GM18505 (cell line): ENCODE data around the gene PIEZO1.

Experiments
- ATAC-seq: cut with Tn5 transposase; IDR thresholded peaks from one replicate; pipeline ENCODE4 v1.9.1; 2021; ENCODE audit not compliant: unreplicated experiment
- POLR2A ChIP-seq: IDR thresholded peaks from 4 replicates; pipeline ENCODE4 v1.6.1; 2011; ENCODE audit warnings: borderline replicate concordance; ENCODE audit not compliant: insufficient read depth, insufficient read length; ENCODE audit errors: extremely low read depth

Gene PIEZO1

DNA sequence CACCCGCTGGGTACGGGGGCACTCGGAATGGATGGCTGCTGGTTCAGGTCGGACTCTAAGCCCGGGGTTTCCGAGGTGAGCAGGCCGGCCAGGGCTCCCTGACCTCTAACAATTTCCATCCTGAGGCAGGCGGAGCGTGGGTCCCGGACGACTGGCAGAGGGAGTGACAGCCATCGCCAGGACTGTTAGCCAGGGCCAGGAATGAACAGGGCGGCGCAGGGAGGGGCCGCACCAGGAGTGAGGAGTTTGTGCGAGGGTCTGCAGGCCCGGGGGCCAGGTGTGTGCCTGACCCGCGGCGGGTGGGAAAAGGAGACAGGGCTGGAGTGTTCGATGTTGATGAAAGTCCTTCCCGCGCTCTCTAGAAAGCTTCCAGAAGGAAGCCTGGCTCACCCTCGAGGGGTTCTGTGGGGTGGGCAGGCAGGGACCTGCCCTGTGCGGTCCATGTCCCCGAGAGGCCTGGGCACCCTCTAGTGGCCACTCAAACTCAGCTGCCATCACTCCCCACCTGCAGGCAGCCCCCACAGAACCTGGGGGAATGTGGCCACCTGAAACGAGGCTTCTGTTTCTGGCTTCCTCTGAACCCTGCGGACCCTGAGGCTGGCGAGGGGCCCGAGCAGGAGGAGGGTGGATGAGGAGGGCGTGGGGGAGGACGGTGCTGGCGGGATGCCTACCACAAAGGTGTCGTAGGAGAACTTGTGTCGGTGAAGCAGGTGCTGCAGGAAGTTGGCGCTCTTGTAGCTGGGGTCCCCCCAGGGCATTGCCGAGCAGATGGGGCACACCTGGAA is 87.0 kb downstream of the PIEZO1 start:
- ATAC-seq, result no peak
- TF ChIP-seq POLR2A, result no peak

DNA sequence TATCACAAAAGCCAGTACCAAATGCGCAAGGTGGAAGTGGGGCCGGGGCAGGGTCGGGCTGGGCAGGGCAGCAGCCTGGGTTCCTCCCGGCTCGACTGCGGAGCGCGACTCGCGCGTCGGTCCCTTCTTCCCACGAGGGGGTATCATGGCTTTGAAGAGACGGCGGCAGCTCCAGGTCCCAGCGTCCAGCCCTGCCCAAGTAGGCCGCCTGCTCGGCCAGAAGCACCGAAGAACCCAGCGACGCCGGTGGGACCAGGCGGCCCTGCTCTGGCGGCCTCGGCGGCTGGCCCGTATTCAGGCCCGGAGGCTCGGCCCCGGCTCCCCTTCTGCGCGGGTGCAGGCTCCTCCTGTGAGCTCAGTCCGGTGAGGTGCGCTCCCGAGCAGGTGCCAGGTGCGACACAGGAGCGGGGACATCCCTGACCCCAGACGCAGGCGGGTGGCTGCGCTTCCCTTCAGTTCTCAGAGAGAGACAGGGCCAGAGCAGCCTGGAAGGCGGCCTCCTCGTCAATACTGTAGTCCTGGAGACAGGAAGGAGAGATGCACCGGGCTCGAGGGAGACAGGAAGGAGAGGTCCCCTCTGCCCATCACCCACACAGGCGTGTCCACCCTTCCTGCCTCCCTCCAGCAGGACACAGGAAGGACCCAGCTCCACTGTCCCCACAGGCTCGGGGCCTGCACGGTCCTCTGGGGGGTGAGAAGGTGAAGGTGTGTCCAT is 87.7 kb downstream of the PIEZO1 start:
- TF ChIP-seq POLR2A, result no peak
- ATAC-seq, result no peak

DNA sequence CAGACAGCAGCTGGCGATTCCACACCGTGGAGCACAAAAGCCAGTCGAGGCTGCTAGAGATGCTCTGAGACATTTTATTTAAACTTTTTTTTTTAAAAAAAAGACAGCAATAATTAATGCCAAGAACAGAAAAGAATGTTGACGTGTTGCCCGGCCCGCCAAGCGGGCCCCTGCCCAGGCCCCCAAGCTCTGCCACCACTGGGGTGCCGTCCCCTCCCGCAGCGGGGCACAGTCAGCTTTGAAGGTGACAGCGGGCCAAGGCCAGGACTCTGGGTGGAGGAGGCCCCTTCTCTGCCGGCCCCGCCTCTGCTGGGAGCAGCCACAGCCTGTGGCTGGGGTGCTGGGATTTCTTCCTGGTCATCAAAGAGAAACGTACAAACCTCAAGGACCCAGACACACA is 88.6 kb downstream of the PIEZO1 start:
- TF ChIP-seq POLR2A, result no peak
- ATAC-seq, result no peak

DNA sequence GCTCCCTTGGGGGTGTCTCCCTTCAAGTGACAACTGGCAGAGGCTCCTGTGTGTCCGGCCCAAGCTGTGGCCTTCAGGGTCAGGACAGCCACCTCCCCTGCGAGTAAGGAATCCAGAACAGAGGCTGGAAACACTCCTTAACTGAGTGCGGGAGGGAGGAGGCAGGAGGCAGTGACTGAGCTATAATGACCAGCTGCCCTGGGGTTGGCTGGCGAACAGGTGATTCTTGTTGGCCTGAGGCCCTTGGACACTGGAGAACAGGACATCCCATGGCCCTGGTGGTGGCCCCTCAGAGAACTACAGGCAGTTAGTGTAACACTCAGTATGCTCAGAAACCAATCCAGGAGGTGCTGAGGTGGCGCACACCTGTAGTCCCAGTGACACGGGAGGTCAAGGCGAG is 89.3 kb downstream of the PIEZO1 start:
- no peak for ATAC-seq
- no peak for TF ChIP-seq POLR2A

DNA sequence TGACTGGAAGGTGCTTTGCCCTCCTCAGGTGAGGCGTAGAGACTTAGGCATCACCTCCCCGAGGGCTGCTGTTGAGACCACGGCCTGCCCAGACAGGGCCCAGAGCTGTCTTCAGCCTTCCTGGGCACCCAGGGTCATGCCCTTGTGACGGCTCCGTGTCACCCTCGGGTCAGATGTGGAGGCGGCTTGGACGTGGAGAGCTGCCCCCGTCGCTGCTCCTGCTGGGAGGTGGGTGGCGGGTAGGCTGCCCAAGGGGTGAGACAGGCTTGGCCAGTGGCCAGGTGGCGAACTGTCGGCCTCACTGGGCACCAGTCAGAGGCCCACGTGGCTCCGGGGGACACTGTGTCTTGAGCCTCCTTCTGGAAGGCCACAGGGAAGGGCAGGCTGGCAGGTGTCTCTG is 89.8 kb downstream of the PIEZO1 start:
- no peak for ATAC-seq
- no peak for TF ChIP-seq POLR2A

DNA sequence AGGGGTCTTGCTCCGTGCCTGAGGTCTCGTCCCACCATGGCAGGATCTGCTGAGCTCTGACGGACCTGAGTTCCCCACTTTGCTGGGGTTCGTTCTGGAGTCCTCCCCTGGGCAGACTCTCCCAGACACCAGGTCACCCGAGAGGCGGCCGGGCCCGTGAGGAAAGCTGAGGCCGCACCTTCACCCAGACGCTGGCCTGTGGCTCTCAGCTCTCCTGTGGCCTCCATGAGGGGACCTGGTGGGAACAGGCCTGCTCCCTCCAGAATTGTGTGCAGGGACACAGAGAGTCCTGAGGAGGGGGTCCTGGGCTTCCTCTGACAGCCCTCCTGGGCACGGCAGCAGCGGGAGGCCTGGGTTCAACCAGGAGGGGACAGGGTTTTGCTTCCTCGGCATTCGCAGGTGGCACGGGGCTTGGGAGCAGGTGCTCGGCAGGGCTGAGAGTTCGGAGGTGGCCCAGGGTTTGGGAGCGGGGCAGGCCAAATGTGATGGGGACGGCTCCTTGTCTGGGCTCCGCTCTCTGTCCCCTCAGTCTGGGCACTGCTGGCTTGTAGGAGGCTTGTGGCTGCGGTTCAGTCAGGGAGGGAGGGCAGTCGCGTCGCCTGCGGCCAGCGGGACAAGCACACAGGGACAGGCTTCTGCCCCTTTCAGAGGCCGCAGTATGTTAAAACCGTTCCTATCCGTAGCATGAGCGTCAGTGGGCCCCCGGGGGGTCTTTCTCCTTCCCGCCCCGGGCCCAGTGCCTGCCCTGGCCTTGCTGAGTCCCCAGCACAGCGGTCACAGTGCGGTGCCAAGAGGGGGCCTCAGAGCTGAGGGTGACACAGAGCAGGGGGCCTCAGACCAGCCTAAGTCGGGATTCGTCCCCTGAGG is 90.6 kb downstream of the PIEZO1 start:
- no peak for ATAC-seq
- TF ChIP-seq POLR2A, result no peak

DNA sequence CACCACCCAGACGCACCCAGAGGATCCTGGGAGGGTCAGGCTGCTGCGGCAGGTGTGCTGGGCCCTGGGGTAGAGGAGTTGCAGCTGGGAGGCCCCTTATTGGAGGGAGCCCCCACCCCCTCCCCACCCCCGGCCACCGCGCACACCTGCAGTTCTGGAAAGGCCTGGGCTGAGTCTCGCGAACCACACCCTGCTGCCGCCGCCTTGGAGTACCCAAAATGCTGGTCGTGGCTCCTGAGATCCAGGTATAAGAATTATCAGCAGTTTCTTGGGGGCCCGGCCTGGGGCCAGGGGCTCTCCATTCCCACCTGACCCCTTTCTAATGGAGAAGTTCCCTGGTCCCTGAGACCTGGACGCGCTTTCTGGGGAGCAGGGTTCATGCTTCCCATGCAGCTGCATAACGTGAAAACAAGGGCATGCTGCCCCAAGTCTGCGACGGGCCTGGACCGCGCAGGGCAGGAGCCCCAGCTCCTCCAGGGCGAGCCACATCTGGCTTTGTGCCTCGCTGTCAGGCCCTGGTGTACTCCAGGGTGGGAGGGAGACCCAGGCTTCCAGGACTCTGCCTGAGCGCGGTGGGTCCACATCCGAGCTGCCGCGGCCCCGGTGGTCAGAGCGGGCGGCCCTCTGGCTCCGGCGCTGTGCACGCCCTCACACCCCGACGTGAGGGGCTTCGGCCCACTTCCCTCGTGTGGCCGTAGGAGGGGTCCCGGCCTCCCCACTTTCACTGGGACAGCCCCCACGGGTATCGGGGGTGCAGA is 91.4 kb downstream of the PIEZO1 start:
- no peak for TF ChIP-seq POLR2A
- ATAC-seq, result no peak

DNA sequence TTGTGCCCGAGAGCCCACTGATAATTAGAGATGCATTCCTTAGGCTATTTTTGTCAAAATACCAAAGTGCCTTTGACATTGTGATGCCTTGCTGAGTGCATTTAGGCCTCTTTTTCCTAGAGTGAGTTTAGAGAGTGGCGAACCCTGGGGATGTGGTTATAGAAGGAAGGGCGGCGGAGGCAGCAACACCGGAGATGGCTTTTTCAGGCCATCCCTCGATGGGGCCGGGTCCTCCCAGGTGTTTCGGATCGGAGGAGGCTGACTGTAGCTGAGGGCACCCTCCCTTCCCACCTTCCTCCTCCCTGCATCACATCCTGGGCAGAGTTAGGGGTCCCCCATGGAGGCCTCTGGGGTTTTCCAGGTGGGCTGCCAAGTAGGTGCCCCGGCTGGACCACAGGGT is 92.2 kb downstream of the PIEZO1 start:
- TF ChIP-seq POLR2A, result no peak
- no peak for ATAC-seq

DNA sequence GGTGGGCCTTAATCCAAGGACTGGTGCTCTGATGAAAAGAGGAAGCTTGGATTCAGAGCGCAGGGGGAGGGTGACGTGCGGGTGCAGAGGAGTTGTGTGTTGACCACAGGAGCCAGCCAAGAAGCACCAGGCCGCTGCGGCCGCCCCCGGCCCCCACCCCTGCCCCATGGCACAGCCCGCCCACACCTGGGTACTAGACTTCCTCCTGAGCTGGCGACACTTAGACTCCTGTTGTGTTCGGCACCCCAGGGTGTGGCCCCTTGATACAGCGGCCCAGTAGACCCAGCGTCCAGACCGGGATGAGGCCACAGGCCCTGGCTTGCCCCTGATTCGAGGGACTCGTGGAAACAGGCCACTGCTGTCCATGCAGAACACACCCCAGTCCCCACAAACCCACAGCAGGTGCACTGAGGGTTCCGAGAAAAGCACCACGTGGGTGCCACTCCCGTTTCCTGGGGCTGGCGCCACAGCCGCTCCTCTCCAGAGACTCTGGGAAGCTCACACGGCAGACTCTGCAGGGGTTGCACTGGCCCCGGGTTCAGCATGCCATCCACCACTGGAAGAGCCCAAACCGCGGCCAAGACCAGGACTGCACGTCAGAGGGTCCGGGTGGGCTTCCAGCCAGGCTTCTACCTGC is 93.0 kb downstream of the PIEZO1 start:
- no peak for ATAC-seq

DNA sequence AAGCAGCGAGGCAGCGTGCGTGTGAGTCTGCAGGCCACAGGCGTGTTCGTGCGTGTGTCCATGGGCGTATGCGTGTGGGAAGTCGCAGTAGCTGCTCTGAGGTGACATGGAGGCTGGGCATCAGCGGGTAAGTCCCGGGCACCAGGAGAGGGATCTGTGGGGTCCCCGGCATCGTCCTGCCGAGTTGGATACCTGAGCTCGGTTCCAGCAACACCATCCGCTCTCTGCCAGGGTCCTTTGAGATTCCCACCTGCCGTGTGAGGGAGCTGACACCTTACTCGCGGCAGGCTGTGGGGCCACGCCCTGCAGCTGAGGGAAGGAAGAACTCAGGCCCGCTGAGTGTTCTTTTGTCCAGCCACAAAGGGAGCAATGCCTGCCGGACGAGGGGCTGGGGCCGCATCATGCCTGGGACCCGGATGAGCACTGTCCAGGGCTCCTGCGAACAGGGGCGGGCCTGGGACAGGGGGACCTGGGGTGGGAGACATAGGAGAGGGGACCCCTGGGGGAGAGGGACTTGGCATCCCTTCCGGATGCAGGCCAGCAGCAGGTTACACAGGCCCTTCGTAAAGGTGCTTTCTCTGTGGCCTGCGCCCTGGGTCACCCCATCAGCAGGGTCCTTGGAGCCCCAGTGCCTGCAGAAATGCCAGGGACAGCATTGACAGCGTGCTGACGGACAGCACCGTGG is 93.7 kb downstream of the PIEZO1 start:
- ATAC-seq, result no peak
- TF ChIP-seq POLR2A, result no peak

More for the DNA sequence above, 93.0 kb downstream of the PIEZO1 start:
- TF ChIP-seq POLR2A, result no peak

DNA sequence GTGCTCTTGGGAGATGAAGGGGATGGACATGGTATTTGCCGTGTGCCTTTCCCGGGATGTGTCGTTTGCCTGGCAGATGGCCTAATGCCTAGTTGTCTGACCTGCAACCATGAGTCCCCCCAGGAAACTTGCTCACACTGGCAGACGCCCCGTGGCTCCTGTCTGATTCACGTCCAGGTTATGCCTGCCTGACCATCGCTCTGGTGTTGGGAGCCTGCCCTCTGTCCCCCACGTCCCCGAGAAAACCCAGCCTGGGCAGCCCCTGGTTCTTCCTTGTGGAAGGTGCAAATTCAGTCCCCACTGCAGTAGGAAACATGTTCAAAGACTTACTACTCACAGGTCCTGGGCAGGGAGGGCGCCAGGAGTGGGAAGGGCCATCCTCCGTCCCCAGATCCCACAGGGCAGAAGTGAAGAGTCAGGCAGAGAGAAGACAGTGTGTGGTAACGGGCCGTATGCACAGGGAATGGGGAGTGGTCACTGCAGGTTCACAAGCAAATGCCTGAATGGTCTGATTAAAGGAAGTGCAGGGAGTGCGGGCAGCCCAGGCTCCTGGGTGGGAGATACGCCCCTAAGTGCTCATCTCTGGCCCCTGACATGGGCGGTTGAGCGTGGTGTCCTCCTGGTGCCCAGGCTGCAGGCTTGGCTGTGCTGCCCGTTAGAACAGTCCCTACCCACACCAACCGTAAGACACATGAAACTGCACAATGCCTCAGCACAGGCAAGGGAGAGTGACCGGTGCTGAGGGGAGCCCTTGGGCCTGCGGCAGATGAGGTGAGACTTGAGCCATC is 94.5 kb downstream of the PIEZO1 start:
- ATAC-seq, result no peak
- TF ChIP-seq POLR2A, result no peak
